ENCODE measurements around the gene F11R. TPM values are rescaled to one million over a fixed set of nuclear protein-coding genes. Genes with fewer than 3 reads are reported as not detected.
"Not testable (repeated sequence)": the region's sequence is repeated elsewhere in the genome, so short reads cannot be mapped to it uniquely, and the experiment has no call there.

Gene F11R
- total and polyA plus RNA-seq, 3 donors from 2014 or later: 34.5 to 54.0 (median 38.3) TPM

DNA sequence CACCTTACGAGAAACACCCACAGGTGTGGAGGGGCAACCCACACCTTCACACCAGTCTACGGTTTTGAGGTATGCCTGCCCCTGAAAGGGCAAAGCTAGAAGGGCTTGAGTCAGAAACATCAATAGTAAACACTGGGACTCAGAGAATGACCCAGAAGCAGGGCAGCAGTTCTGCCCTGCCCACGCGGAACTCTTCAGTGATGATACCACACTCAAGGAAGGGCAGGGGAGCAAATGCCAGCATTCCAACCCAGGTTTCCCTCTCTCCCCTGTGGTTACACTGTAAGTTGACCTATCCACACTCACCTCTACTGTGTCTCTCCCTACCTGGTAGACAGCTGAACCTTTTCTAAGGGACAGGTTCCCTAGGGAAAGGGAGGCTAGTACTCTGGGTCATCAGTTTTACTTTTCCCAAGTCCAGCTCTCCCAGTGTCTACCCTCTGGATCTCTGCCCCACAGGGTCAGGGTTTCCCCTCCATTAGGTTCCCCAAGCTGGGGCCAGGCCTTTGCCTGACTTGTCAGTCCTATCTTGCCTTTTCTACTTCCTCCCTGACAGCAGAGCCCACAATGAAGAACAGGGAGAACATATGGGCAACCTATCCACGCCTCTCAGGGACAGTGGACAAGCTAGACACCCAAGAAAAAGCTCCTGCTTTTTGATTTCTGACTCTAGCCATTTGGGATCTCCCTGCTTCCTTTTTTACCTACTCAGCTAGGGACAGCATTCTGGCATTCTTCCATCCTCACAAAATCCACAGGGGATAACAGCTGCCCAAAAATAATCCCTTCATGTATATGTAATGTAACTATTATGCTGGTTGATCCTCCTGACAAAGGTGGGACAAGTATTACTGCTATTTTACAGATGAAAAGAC lies 3.0 kb downstream of the F11R start:
- intact Hi-C loops (cut with DNase I; ENCODE audit: low total_unique reads): no loop called here
- H3K27ac ChIP-seq: no peak overlapping the region

DNA sequence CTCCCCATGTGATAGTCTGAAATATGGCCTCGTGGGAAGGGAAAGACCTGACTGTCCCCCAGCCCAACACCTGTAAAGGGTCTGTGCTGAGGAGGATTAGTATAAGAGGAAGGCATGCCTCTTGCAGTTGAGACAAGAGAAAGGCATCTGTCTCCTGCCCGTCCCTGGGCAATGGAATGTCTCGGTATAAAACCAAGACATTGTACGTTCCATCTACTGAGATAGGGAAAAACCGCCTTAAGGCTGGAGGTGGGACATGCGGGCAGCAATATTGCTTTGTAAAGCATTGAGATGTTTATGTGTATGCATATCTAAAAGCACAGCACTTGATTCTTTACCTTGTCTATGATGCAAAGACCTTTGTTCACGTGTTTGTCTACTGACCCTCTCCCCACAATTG lies 3.8 kb downstream of the F11R start:
- intact Hi-C loops (cut with DNase I; ENCODE audit: low total_unique reads); H3K27me3 ChIP-seq; H3K4me1 ChIP-seq; H3K4me3 ChIP-seq; DNase-seq; H3K27ac ChIP-seq; H3K9me3 ChIP-seq; H3K36me3 ChIP-seq (ENCODE audit: low read depth, missing control alignments): not testable (repeated sequence)
- WGBS, 2 donors: 73 to 87% methylated on average over 6 of the region's 7 CpGs

More for the DNA sequence above, 3.0 kb downstream of the F11R start:
- H3K9me3 ChIP-seq: no peaks in the 10 kb centered on the region
- TF ChIP-seq, protein P1, sequence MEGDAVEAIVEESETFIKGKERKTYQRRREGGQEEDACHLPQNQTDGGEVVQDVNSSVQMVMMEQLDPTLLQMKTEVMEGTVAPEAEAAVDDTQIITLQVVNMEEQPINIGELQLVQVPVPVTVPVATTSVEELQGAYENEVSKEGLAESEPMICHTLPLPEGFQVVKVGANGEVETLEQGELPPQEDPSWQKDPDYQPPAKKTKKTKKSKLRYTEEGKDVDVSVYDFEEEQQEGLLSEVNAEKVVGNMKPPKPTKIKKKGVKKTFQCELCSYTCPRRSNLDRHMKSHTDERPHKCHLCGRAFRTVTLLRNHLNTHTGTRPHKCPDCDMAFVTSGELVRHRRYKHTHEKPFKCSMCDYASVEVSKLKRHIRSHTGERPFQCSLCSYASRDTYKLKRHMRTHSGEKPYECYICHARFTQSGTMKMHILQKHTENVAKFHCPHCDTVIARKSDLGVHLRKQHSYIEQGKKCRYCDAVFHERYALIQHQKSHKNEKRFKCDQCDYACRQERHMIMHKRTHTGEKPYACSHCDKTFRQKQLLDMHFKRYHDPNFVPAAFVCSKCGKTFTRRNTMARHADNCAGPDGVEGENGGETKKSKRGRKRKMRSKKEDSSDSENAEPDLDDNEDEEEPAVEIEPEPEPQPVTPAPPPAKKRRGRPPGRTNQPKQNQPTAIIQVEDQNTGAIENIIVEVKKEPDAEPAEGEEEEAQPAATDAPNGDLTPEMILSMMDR (IDR thresholded peaks at IDR 0.05): no peak
- no peak for TF ChIP-seq POLR2A (IDR thresholded peaks at IDR 0.05)
- H3K4me1 ChIP-seq: peaks cover 5% of the 10 kb centered on the region
- no peak for DNase-seq
- H3K27me3 ChIP-seq: no peaks in the 10 kb centered on the region
- H3K4me3 ChIP-seq: no peak overlapping the region
- H3K36me3 ChIP-seq (ENCODE audit: low read depth, missing control alignments): no peaks in the 10 kb centered on the region
- WGBS, 2 donors: 89 to 93% methylated on average over 5 of the region's 5 CpGs

DNA sequence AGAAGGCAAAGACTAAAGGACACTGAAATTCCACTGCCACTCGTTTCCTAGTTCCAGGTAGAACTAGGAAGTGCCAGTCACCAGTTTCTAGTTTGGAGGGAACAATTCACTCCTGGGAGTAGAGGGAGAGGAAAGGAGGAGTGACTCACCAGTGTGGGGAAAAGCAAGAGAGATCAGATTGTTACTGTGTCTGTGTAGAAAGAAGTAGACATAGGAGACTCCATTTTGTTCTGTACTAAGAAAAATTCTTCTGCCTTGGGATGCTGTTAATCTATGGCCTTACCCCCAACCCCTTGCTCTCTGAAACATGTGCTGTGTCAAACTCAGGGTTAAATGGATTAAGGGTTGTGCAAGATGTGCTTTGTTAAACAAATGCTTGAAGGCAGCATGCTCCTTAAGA lies 4.3 kb downstream of the F11R start:
- H3K4me3 ChIP-seq; H3K9me3 ChIP-seq; H3K4me1 ChIP-seq; intact Hi-C loops (cut with DNase I; ENCODE audit: low total_unique reads); H3K27me3 ChIP-seq; H3K36me3 ChIP-seq (ENCODE audit: low read depth, missing control alignments); H3K27ac ChIP-seq; DNase-seq: not testable (repeated sequence)
- WGBS, 2 donors: 44 to 73% methylated on average over 1 of the region's 1 CpG

DNA sequence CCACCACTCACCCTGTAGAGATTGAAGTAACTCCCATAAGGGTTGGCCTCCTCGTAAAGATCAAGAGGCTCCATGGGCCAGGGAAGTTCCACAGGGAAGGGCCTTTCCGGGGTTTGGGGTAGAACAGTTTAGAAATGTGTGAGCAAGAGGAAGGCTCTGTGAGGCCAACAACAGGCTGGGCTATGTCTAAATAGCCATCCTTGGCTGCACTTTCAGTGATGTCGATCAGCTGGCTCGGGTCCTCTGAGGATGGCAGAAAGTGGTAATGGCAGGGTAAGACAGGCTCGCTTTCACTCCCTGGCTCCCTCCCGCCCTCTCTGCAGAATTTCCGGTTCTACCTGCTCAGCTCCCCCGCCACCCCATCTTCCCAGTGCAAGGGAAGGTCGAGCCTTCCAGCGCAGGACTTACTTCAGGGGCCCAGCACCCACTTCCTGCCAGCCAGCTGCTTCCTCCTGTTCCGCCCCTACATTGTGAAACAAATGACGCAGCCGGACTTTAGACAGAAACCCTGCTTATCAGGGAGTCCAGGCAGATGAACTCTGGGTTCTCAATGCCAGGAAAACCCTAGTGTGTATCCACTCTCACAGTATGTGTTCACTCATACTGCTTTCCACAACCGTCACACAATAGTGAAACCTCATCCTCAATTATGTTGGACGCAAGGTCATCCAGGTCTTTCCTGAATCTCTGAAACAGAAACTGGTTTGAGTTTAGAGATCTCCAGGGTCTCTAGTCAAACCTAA lies 7.3 kb downstream of the F11R start:
- no peak overlapping the region for H3K4me3 ChIP-seq
- peak; percentile 79 for DNase-seq
- no peaks in the 10 kb centered on the region for H3K9me3 ChIP-seq
- no peaks in the 10 kb centered on the region for H3K36me3 ChIP-seq (ENCODE audit: low read depth, missing control alignments)
- 60 to 65% methylated on average over 15 of the region's 15 CpGs for WGBS, 2 donors
- peak overlapping the region; percentile 53 to 78 for H3K27ac ChIP-seq
- TF ChIP-seq POLR2A (IDR thresholded peaks at IDR 0.05): no peak
- TF ChIP-seq, protein P1 (IDR thresholded peaks at IDR 0.05): no peak
- peaks cover 5% of the 10 kb centered on the region for H3K4me1 ChIP-seq
- no peaks in the 10 kb centered on the region for H3K27me3 ChIP-seq
- intact Hi-C loops (cut with DNase I; ENCODE audit: low total_unique reads): no loop called here

GRCh38 chr1:161013131-161013487 lies 7.8 kb downstream of the F11R start:
- peaks cover 5% of the 10 kb centered on the region for H3K4me1 ChIP-seq
- intact Hi-C loops (cut with DNase I; ENCODE audit: low total_unique reads): no loop called here
- no peak for DNase-seq
- peak overlapping the region; percentile 53 to 78 for H3K27ac ChIP-seq
- H3K27me3 ChIP-seq: no peaks in the 10 kb centered on the region
- no peak for TF ChIP-seq POLR2A (IDR thresholded peaks at IDR 0.05)
- TF ChIP-seq, protein P1 (IDR thresholded peaks at IDR 0.05): no peak
- H3K4me3 ChIP-seq: no peak overlapping the region
- no peaks in the 10 kb centered on the region for H3K9me3 ChIP-seq
- no peaks in the 10 kb centered on the region for H3K36me3 ChIP-seq (ENCODE audit: low read depth, missing control alignments)

Measured in testis (tissue), 3 donors.